ENCODE results near the gene NFIA.

GRCh38 chr1:61279570-61279969, 197.2 kb downstream of the NFIA start:
- TF ChIP-seq CTCF (IDR thresholded peaks at IDR 0.05) (no peak), POLR2A (IDR thresholded peaks at IDR 0.05) (no peak), POLR2AphosphoS5 (IDR thresholded peaks at IDR 0.05) (no peak)

Measured in prostate gland (tissue), 2 donors.